Stimulated activated CD4-positive, alpha-beta T cell treated with anti-CD3 and anti-CD28 coated beads, Interleukin-15, amount 100 ng/mL, for 48 hours (primary cell): Measurements from ENCODE around the gene DMRT2.

Source experiments
- DNase-seq, 2 donors: peaks; one replicate each; pipeline ENCODE4 v3.0.0-alpha.2; 2020; ENCODE audit warnings: low read depth in 2 of 2

The DMRT2 gene

GRCh38 chr9:1047591-1048230, 2.4 kb upstream of the DMRT2 start:
- DNase-seq: no peak

- no peak for DNase-seq
Measured at GRCh38 chr9:1048231-1048619, 1.9 kb upstream of the DMRT2 start.

- DNase-seq: no peak
Measured at GRCh38 chr9:1048811-1049210, 1.3 kb upstream of the DMRT2 start.

- DNase-seq: no peak
Measured at GRCh38 chr9:1049641-1050040, 516 bp upstream of the DMRT2 start.

GRCh38 chr9:1051210-1051583, 1.0 kb downstream of the DMRT2 start:
- DNase-seq: no peak

GRCh38 chr9:1051584-1052275, 1.6 kb downstream of the DMRT2 start:
- no peak for DNase-seq

- DNase-seq: no peak
Measured at GRCh38 chr9:1052365-1053281, 2.5 kb downstream of the DMRT2 start.

- no peak for DNase-seq
Measured at GRCh38 chr9:1053282-1053621, 3.1 kb downstream of the DMRT2 start.

GRCh38 chr9:1053986-1054425, 3.8 kb downstream of the DMRT2 start:
- no peak for DNase-seq

GRCh38 chr9:1055166-1055565, 5.0 kb downstream of the DMRT2 start:
- DNase-seq: no peak

- no peak for DNase-seq
Measured at GRCh38 chr9:1057910-1058309, 7.8 kb downstream of the DMRT2 start.

GRCh38 chr9:1058826-1059487, 8.8 kb downstream of the DMRT2 start:
- DNase-seq: no peak

GRCh38 chr9:1065130-1065529, 15.0 kb downstream of the DMRT2 start:
- no peak for DNase-seq

GRCh38 chr9:1070692-1071091, 20.5 kb downstream of the DMRT2 start:
- no peak for DNase-seq

- DNase-seq: no peak
Measured at GRCh38 chr9:1071730-1072129, 21.6 kb downstream of the DMRT2 start.

- DNase-seq: no peak
Measured at GRCh38 chr9:1073497-1073896, 23.3 kb downstream of the DMRT2 start.

- DNase-seq: no peak
Measured at GRCh38 chr9:1077616-1078015, 27.5 kb downstream of the DMRT2 start.

GRCh38 chr9:1083325-1083913, 33.3 kb downstream of the DMRT2 start:
- DNase-seq: no peak

- no peak for DNase-seq
Measured at GRCh38 chr9:1085086-1085485, 34.9 kb downstream of the DMRT2 start.

GRCh38 chr9:1086517-1086916, 36.4 kb downstream of the DMRT2 start:
- no peak for DNase-seq

GRCh38 chr9:1087120-1087881, 37.1 kb downstream of the DMRT2 start:
- no peak for DNase-seq
